B cell (primary cell): Measurements from ENCODE around the gene APEX1. TPM values are rescaled to one million over a fixed set of nuclear protein-coding genes. Genes with fewer than 3 reads are reported as not detected.

Experiments used
- ATAC-seq: fragments of 200-7000 bp; cut with Tn5 transposase; one replicate; pipeline ENCODE4 v1.10.0; 2021; ENCODE audit warnings: low read depth, mild to moderate bottlenecking, moderate number of reproducible peaks, moderate library complexity
- CTCF ChIA-PET: fragments of 350-600 bp; sonication (Branson Sonifier 250); formaldehyde crosslinking; loops from one replicate; lab custom pipeline; 2021; ENCODE audit warnings: antibody characterized with exemption, inconsistent platforms; lab: Charles Lee
- POLR2A ChIA-PET: fragments of 350-600 bp; sonication (Branson Sonifier 250); formaldehyde crosslinking; loops from one replicate; lab custom pipeline; 2021; ENCODE audit warnings: antibody characterized with exemption; lab: Charles Lee
- DNase-seq: peaks from one replicate; pipeline ENCODE4 v3.0.0; 2013
- H2AFZ ChIP-seq: 2 replicates; pipeline ENCODE4 v1.6.1; 2012; ENCODE audit warnings: mild to moderate bottlenecking, low read depth, low read length; ENCODE audit not compliant: insufficient read depth, poor library complexity, severe bottlenecking
- H3K27ac ChIP-seq, 2 donors: 1 replicate in 1 of 2; 2 replicates in 1 of 2; pipeline ENCODE4 v1.5.1; 2012 to 2013; ENCODE audit warnings: low read length in 2 of 2, mild to moderate bottlenecking in 2 of 2, moderate library complexity in 1 of 2
- H3K27me3 ChIP-seq, 4 experiments: fragments of 200-600 bp in 1 of 4; sonication (generic) in 1 of 4; replicated peaks in 1 of 4; 1 replicate in 2 of 4; 2 replicates in 2 of 4; pipeline versions ENCODE4 v1.6.1 to v1.7.0; 2013 to 2016; ENCODE audit warnings: low read length in 3 of 4, mild to moderate bottlenecking in 2 of 4, mixed read lengths in 1 of 4, moderate library complexity in 1 of 4; ENCODE audit not compliant: insufficient read depth in 4 of 4, control insufficient read depth in 3 of 4; ENCODE audit errors: control extremely low read depth in 1 of 4
- H3K36me3 ChIP-seq, 2 experiments: replicated peaks in 1 of 2; 1 replicate in 1 of 2; 2 replicates in 1 of 2; pipeline versions ENCODE4 v1.6.1 to v1.7.1; 2013; ENCODE audit warnings: low read length in 1 of 2; ENCODE audit not compliant: insufficient read depth in 2 of 2, control insufficient read depth in 1 of 2; ENCODE audit errors: control extremely low read depth in 1 of 2, extremely low read depth in 1 of 2
- H3K4me1 ChIP-seq, 2 donors: fragments of 200-600 bp in 1 of 2; sonication (generic) in 1 of 2; 1 replicate in 1 of 2; 2 replicates in 1 of 2; pipeline versions ENCODE4 v1.5.1 to v1.6.1; 2013 to 2017; ENCODE audit warnings: low read length in 2 of 2; ENCODE audit not compliant: control insufficient read depth in 2 of 2, insufficient read depth in 2 of 2
- H3K4me2 ChIP-seq: replicated peaks from 2 replicates; pipeline ENCODE3; 2012; ENCODE audit warnings: mild to moderate bottlenecking, low read depth, low read length; ENCODE audit not compliant: poor library complexity, severe bottlenecking
- H3K4me3 ChIP-seq, 5 experiments: fragments of 200-600 bp in 1 of 5; sonication (generic) in 1 of 5; 1 replicate in 3 of 5; 2 replicates in 2 of 5; pipeline versions ENCODE4 v1.5.1 to v1.7.0; 2011 to 2016; ENCODE audit warnings: low read length in 4 of 5, mild to moderate bottlenecking in 4 of 5, low read depth in 2 of 5, control low read depth in 1 of 5, moderate library complexity in 1 of 5; ENCODE audit not compliant: insufficient read depth in 1 of 5; ENCODE audit errors: control extremely low read depth in 1 of 5, extremely low read depth in 1 of 5
- H3K79me2 ChIP-seq: fragments of 200-600 bp; sonication (generic); one replicate; pipeline ENCODE4 v1.6.0; 2016; ENCODE audit warnings: low read length; ENCODE audit not compliant: control insufficient read depth, insufficient read depth
- H3K9ac ChIP-seq: fragments of 200-600 bp; sonication (generic); 2 replicates; pipeline ENCODE4 v1.6.1; 2017; ENCODE audit warnings: mild to moderate bottlenecking, low read length, moderate library complexity
- H3K9me3 ChIP-seq, 3 donors: one replicate each; pipeline versions ENCODE4 v1.6.1 to v1.7.1; 2013; ENCODE audit warnings: low read length in 2 of 3; ENCODE audit not compliant: control insufficient read depth in 2 of 3, insufficient read depth in 1 of 3; ENCODE audit errors: control extremely low read depth in 1 of 3
- H4K20me1 ChIP-seq: 2 replicates; pipeline ENCODE4 v1.6.0; 2012; ENCODE audit warnings: mild to moderate bottlenecking, low read length; ENCODE audit not compliant: insufficient read depth, control insufficient read depth, poor library complexity, severe bottlenecking
- H3K27ac Mint-ChIP-seq: one replicate; pipeline ENCODE4 v1.8.0; 2021; ENCODE audit warnings: mixed read lengths
- H3K27me3 Mint-ChIP-seq: one replicate; pipeline ENCODE4 v1.8.0; 2021; ENCODE audit warnings: mixed read lengths
- H3K4me1 Mint-ChIP-seq: one replicate; pipeline ENCODE4 v1.8.0; 2021; ENCODE audit warnings: mixed read lengths
- H3K4me3 Mint-ChIP-seq: one replicate; pipeline ENCODE4 v1.8.0; 2021; ENCODE audit warnings: mixed read lengths
- H3K9me3 Mint-ChIP-seq: one replicate; pipeline ENCODE4 v1.8.0; 2022; ENCODE audit warnings: mixed read lengths; ENCODE audit not compliant: insufficient read depth
- EZH2 ChIP-seq: IDR thresholded peaks from 2 replicates; pipeline ENCODE4 v1.6.1; 2012; ENCODE audit warnings: borderline replicate concordance, low read depth, mild to moderate bottlenecking, moderate library complexity, low read length; ENCODE audit not compliant: insufficient read depth, poor library complexity, severe bottlenecking
- WGBS: methylation state at CpG from one replicate; pipeline ENCODE4 v1.1.5; 2013; ENCODE audit warnings: missing lambda C conversion rate; ENCODE audit not compliant: insufficient coverage; 5-methylcytosine and 5-hydroxymethylcytosine counted together
- intact Hi-C: fragments of 100-400 bp; cut with micrococcal nuclease; formaldehyde crosslinking; loops from one replicate; pipeline ENCODE4 v1.10.0; 2022
- polyA plus RNA-seq: library from polyadenylated mRNA; depleted of rRNA; stranded (reverse); fragments of >200 nt; gene quantifications from 2 replicates; pipeline ENCODE4 v1.2.3, GENCODE V29; 2012
- total RNA-seq, 2 donors: library from RNA; stranded (reverse); fragments of 120-200 nt in 1 of 2; gene quantifications; 1 replicate in 1 of 2; 2 replicates in 1 of 2; pipeline versions ENCODE4 v1.2.3 to v1.2.4, GENCODE V29; 2013 to 2022
- TF ChIP-seq, protein P1 (sequence below): fragments of 200-600 bp; IDR thresholded peaks from one replicate; pipeline ENCODE4 v1.8.0; 2022; ENCODE audit warnings: antibody characterized with exemption, mild to moderate bottlenecking

Gene APEX1
- total and polyA plus RNA-seq, 2 donors (not counting 1 experiment from before 2014, with no cell fraction given) = 103 to 169 TPM

DNA sequence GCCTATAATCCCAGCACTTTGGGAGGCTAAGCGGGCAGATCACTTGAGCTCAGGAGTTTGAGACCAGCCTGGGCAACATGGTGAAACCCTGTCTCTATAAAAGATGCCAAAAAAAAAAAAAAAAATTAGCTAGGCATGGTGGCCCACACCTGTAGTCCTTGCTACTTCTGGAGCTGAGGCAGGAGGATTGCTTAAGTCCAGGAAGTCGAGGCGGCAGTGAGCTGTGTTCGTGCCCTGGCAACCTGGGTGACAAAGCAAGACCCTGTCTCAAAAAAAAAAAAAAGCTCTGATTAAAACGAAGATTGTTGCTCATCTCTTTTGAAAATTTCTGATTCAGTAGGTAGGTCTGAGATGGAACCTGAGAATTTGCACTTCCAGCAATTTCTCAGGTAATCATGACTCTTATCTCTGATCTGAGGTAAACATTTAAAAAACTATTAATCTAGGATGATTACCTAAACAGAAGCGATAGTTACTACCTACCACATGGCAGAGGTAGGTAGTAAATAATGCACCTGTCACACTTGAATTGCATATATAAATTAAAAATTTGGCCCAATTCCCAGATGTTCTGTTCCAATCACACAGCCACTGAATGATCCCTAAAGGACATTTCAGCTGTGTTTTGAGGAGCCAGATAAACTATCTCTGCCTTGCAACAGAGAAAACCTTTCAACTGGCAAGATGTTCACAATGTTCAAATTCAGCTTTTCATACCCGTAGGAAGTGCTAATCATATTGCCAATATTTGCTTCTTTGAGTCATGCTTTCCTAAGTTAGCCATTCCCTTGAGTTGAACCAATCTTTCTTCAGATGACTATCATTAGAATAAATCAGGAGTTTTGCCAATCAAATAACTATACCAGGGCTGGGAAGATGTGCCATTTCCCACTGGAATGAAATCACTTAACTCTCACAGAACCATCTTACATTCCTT lies 37.5 kb upstream of the APEX1 start:
- Histone ChIP-seq H2AFZ (no peak overlapping the region), H3K4me3 (no peak overlapping the region), H3K79me2 (peaks cover 31% of the 10 kb centered on the region), H3K9ac (no peak overlapping the region), H3K4me1 (peaks cover 22 to 24% of the 10 kb centered on the region in 2 donors), H4K20me1 (no peaks in the 10 kb centered on the region), H3K27ac (no peak overlapping the region), H3K9me3 (no peaks in the 10 kb centered on the region), H3K36me3 (no peaks in the 10 kb centered on the region), H3K27me3 (no peaks in the 10 kb centered on the region), H3K4me2 (no peak overlapping the region)
- Mint-ChIP-seq H3K27ac (no peak overlapping the region), H3K9me3 (no peaks in the 10 kb centered on the region), H3K4me1 (peaks cover 29% of the 10 kb centered on the region), H3K27me3 (no peaks in the 10 kb centered on the region), H3K4me3 (no peak overlapping the region)
- DNase-seq = no peak
- ATAC-seq = no peak
- CTCF ChIA-PET = interaction anchor here (0.6 to 4.9 kb wide), 10 partner anchors 31 to 273 kb away, joined by 3 to 59 read pairs (median 4); partner anchors contain the start of genes APEX1, OSGEP and PIP4P1
- no peak for TF ChIP-seq EZH2
- TF ChIP-seq, protein P1, sequence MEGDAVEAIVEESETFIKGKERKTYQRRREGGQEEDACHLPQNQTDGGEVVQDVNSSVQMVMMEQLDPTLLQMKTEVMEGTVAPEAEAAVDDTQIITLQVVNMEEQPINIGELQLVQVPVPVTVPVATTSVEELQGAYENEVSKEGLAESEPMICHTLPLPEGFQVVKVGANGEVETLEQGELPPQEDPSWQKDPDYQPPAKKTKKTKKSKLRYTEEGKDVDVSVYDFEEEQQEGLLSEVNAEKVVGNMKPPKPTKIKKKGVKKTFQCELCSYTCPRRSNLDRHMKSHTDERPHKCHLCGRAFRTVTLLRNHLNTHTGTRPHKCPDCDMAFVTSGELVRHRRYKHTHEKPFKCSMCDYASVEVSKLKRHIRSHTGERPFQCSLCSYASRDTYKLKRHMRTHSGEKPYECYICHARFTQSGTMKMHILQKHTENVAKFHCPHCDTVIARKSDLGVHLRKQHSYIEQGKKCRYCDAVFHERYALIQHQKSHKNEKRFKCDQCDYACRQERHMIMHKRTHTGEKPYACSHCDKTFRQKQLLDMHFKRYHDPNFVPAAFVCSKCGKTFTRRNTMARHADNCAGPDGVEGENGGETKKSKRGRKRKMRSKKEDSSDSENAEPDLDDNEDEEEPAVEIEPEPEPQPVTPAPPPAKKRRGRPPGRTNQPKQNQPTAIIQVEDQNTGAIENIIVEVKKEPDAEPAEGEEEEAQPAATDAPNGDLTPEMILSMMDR = no peak
- WGBS = 60% methylated on average over 3 of the region's 7 CpGs
- intact Hi-C loops = no loop called here
- POLR2A ChIA-PET = interaction anchor here (0.5 to 0.6 kb wide), 2 partner anchors 74 to 202 kb away, joined by 3 to 6 read pairs; no protein-coding TSS in a partner anchor

DNA sequence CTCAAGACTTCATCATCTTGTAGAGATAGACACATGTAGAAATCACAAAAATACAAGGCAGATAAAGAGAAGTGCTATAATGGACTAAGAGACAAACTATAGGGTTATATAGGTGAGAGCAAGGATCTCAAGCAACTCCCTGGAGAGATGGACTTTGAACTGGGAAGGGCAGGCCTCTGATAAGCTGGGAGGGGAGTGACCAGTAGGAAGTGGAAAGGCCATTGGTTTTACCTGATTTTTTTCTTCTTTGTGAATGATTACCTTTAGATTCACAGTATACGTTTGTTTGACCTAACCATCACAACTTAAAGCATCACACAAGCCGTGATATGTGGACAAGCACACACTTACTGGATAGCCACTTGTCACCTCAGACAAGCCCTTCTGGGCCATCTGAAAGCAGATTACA lies 36.5 kb upstream of the APEX1 start:
- TF ChIP-seq EZH2 = no peak
- TF ChIP-seq, protein P1 = no peak
- Mint-ChIP-seq H3K9me3 (no peaks in the 10 kb centered on the region), H3K4me3 (no peak overlapping the region), H3K4me1 (peaks cover 30% of the 10 kb centered on the region), H3K27me3 (no peaks in the 10 kb centered on the region), H3K27ac (no peak overlapping the region)
- H3K79me2 ChIP-seq = peaks cover 21% of the 10 kb centered on the region
- intact Hi-C loops = no loop called here
- no peaks in the 10 kb centered on the region for H3K36me3 ChIP-seq
- peaks cover 22 to 24% of the 10 kb centered on the region in 2 donors for H3K4me1 ChIP-seq
- H3K27me3 ChIP-seq = no peaks in the 10 kb centered on the region
- H4K20me1 ChIP-seq = no peaks in the 10 kb centered on the region
- H2AFZ ChIP-seq = no peak overlapping the region
- H3K9me3 ChIP-seq = no peaks in the 10 kb centered on the region
- DNase-seq (no peak), ATAC-seq (no peak)
- H3K4me2 ChIP-seq = no peak overlapping the region
- H3K27ac ChIP-seq = no peak overlapping the region
- ChIA-PET POLR2A (no interaction called here), CTCF (interaction anchor here (0.6 to 1.3 kb wide), 2 partner anchors 90 to 112 kb away, joined by 5 read pairs; no protein-coding TSS in a partner anchor)
- H3K4me3 ChIP-seq = no peak overlapping the region
- no peak overlapping the region for H3K9ac ChIP-seq
- WGBS = 100% methylated on average over 2 of the region's 2 CpGs
